HG03571 (cell line): Measurements from ENCODE around the gene DCAF8.
"Not testable (repeated sequence)": the region's sequence is repeated elsewhere in the genome, so short reads cannot be mapped to it uniquely, and the experiment has no call there.

ENCODE experiments used
- ATAC-seq: cut with Tn5 transposase; IDR thresholded peaks from one replicate; pipeline ENCODE4 v1.9.1; 2021; ENCODE audit not compliant: unreplicated experiment

The DCAF8 gene

GRCh38 chr1:160261893-160262794, at the start of gene DCAF8:
TSS of gene DCAF8 (minus strand) at chr1:160262549. CDS start at chr1:160244008, 18,541 bp downstream.
- ATAC-seq, result peak; percentile 77

GRCh38 chr1:160309571-160309970, 47.2 kb upstream of the DCAF8 start:
- ATAC-seq, result no peak

- ATAC-seq, result no peak
These were observed 46.8 kb upstream of the DCAF8 start for GRCh38 chr1:160309185-160309557.

- no peak for ATAC-seq
These were observed 46.3 kb upstream of the DCAF8 start for GRCh38 chr1:160308451-160309184.

GRCh38 chr1:160307118-160307791, 44.9 kb upstream of the DCAF8 start:
- no peak for ATAC-seq

GRCh38 chr1:160300173-160300572, 37.8 kb upstream of the DCAF8 start:
- no peak for ATAC-seq

- ATAC-seq, result no peak
These were observed 33.7 kb upstream of the DCAF8 start for GRCh38 chr1:160296036-160296435.

- ATAC-seq, result no peak
These were observed 30.9 kb upstream of the DCAF8 start for GRCh38 chr1:160293020-160293968.

- no peak for ATAC-seq
These were observed 29.2 kb upstream of the DCAF8 start for GRCh38 chr1:160291248-160292220.

GRCh38 chr1:160287769-160288168, 25.4 kb upstream of the DCAF8 start:
- not testable (repeated sequence) for ATAC-seq

GRCh38 chr1:160285506-160285905, 23.2 kb upstream of the DCAF8 start:
- ATAC-seq, result no peak

- peak; percentile 97 for ATAC-seq
These were observed 22.5 kb upstream of the DCAF8 start, which contains the start of gene PEX19 for GRCh38 chr1:160284782-160285344. TSS of gene PEX19 (minus strand) at chr1:160285133. CDS start at chr1:160285124, 9 bp downstream.

GRCh38 chr1:160284220-160284781, 22.0 kb upstream of the DCAF8 start:
- peak; percentile 10 for ATAC-seq

GRCh38 chr1:160282807-160283206, 20.5 kb upstream of the DCAF8 start:
- ATAC-seq, result no peak

- no peak for ATAC-seq
These were observed 15.6 kb upstream of the DCAF8 start for GRCh38 chr1:160277987-160278386.

GRCh38 chr1:160277330-160277729, 15.0 kb upstream of the DCAF8 start:
- ATAC-seq, result no peak

GRCh38 chr1:160271025-160271424, 8.7 kb upstream of the DCAF8 start:
- no peak for ATAC-seq

GRCh38 chr1:160267284-160267991, 5.1 kb upstream of the DCAF8 start:
- no peak for ATAC-seq
